RPMI7951 (cell line): ENCODE data around the gene FMNL2. TPM values are rescaled to one million over a fixed set of nuclear protein-coding genes. Genes with fewer than 3 reads are reported as not detected.
A peak's percentile ranks its signal among the peaks of the same experiment; 100 is the strongest.
"Not testable (repeated sequence)": the region's sequence is repeated elsewhere in the genome, so short reads cannot be mapped to it uniquely, and the experiment has no call there.

Experiments used
- DNase-seq: peaks from one replicate; pipeline ENCODE4 v3.0.0-alpha.2; 2012; ENCODE audit warnings: low read depth
- total RNA-seq: library from RNA; depleted of rRNA; stranded (reverse); fragments of >200 nt; shearing (Covaris generic); gene quantifications from 2 replicates; pipeline ENCODE4 v1.2.3, GENCODE V29; 2014

FMNL2 gene
- total RNA-seq, 1 experiment from 2014 or later, result 51.7 TPM

GRCh38 chr2:152468899-152469692 lies 134.1 kb downstream of the FMNL2 start:
- peak; percentile 74 for DNase-seq

DNA sequence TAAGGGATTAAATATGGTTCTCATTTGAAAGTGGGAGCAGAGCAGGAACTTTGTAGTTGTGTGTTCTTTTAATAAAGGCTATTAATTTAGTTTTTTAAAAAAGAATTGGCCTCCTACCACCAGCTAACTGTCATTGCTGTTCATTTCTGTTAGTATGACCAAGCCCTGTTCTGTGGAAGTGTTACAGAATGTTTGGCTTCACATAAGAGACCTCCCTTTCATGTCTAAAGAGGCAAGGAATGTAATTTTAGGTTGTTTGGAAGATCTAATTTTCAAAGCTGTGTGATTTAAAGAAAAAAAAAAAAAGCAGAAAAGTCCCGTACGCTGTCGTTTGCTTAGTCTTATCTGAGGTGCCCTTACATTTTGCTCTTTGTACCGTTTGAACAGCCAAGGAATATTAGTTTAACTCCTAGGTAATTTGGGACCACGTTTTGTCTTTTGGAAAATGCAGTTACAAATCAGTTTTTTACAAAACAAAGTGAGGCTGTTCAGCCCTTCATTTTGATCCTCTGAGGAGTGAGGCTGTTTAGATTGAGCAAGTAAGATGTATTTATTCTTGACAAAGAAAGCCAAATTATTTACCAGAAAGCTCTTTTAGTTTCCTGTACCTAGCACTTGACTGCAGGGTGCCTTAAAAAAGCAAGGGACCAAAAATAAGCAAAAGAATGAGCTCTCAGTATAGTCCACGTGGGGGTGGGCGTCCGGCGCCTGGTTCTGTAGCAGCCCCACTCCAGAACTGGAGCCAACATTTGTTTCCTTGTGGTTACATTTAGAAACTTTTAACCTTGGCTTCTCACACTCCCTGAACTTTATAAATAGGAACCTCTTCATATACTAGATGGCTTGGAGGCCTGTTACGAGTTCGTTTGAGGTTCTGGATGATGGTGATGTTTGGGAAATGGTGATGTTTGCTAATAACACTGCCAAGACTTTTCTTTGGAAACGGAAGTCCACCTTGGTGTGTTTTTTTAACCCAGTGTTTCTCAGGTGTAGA lies 136.2 kb downstream of the FMNL2 start:
- DNase-seq, result no peak

DNA sequence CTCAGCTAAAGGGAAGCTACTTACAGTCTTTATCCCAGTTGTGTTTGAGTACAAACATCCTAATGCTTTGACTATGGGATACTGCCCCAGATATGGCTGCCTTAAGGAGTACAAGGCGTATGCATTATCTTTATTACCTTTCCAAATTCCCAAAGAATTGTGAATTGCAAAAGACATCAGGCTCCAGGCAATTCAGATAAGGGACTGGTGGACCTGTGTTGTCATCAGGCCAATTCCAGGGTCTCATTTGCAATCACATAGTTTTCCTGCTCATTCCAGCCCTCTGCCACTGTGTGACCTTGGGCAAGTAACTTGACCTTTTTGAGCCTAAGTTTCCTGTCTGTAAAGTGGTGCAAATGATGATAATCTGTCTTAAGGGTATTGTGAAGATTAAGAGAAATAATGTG lies 137.5 kb downstream of the FMNL2 start:
- no peak for DNase-seq

- no peak for DNase-seq
Measured at GRCh38 chr2:152473151-152473857, 138.3 kb downstream of the FMNL2 start.

- DNase-seq, result not testable (repeated sequence)
Measured at GRCh38 chr2:152474523-152474922, 139.5 kb downstream of the FMNL2 start.

- no peak for DNase-seq
Measured at GRCh38 chr2:152475982-152476381, 141.0 kb downstream of the FMNL2 start.

DNA sequence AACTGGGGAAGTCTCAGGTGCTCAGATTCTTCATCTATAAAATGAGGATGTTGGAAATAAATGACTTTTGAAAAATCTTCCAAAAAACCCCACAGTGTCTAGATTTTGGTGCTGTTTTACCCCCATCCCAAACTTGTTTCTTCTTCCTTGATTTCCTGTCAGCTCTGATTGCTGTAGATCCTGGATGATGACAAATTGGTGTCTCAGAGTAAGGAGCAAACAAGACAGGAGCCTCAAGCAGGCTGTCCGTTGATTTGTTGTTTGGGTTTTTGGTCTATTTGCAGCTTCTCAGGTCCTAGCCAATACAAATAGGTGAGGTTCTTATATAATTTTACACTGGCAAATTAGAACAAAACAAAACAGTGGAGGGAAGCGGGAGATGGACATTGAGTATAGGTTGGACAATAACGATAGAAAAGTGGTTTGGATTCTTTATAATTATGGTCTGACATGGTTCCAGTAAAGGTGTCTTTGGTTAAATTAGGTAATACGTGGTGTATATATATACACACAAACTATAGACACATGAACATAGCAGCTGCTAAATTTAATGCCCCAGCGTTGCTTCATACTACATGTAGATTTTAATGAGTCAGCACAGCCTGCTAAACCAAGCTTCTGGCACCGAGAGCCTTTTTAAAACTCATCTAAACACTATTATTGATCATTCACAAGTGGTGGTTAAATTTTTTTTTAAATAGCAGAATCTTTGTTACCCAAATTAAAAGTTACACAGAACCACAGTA lies 142.5 kb downstream of the FMNL2 start:
- DNase-seq, result peak; percentile 42

- DNase-seq, result no peak
Measured at GRCh38 chr2:152479282-152479681, 144.3 kb downstream of the FMNL2 start.

GRCh38 chr2:152480821-152481399 lies 145.9 kb downstream of the FMNL2 start:
- DNase-seq, result no peak

DNA sequence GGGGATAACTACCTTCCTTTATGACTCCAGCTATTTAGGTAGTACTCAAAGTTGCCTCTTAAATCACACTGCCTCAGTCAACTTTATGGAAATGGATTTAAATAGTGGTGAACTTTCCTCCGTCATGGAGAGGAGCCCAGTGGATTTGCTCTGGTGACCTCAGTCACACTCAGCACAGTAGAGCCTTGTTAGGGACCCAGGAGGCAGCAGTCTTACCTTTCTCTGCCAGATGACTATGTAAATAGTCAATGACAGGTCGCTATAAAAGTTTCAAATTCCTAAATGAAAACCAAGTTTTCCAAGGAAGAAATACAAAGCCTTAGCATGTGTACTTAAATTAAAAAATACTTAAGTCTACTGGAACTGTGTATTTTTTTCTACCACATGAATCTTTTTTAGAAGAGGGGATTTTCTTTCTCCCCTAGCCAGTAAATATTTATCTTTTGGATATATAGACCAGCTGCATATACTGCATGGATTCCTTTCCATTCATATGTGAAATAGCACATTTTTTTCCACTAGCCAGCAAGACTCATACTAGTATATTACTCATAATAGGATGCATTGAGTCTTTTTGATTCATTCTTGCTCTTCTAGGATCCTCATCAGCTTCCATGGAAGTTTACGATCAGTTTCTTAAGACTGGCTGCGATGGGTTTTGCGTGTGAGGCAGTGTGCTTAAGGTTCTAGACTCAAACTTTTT lies 147.1 kb downstream of the FMNL2 start:
- no peak for DNase-seq

DNA sequence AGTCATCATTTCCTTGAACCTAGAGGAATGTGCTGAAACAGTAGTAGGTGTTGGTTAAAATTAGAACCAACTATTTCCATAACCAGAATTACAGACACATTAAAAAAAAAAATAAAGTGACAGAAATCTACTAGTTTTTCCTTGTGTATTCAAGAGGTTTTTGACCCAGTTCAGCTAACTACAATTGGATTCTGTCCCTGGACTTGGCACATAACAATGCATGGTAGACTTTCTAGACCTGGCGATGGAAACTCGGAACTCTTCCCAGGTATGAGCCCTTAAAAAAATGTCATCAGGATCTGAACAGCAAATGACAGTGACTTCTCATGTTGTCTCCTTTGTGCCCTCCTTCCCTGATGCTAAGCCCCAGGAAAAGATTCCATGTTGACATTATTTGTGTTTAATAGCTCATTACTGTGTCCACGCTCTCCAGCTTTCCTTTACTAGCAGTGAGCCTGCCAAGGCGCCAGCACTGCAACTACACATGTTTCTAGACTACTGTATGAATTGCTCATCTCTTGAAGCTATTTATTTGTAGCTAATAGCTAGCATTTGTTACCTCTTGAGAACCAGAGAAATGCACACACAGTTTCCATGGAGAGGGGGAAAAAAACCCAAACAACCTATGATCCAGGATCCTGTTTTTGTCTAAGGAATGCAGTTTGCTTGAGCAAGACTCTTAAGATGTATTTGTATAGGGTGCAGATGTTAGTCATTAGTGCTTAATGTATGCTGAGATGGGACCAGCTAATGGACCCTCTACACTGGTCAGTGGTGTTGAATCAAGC lies 148.5 kb downstream of the FMNL2 start:
- no peak for DNase-seq

DNA sequence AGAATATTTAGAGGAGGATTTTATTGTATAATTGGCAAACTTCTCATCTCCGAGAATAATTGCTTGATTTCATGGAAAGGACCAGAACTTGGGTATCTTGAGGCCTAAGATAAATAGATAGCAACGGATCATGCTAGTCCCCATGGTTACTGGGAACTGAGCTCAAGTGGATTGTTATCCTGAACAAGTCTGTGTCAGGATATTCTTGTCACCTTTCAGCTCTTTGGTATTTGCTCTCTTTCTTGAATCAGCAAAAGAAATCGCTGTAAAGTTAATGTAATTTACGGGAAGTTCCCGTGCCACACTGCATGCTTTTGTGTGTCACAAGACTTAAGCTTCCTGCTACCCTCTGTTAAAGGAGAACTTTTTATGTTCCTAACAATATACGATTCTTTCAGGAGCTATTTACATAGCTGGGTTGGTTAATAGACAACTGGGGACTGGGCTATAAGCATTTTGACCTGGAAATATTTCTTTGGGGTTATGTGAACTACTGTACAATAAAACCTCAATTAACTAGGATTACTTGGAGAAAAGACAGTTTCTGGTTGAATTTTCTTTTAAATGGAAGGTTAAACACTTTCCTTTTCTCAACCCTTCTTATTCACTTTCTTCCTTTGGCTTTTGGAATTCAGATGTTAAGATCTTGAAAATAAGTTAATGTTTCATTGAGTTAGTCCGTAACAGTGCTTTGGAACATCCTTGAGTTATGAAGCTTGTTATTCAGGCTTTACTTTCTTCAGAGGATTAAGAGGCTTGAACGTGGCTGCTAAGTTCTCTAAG lies 151.2 kb downstream of the FMNL2 start:
- no peak for DNase-seq

- no peak for DNase-seq
Measured at GRCh38 chr2:152486737-152487400, 151.9 kb downstream of the FMNL2 start.

- DNase-seq, result no peak
Measured at GRCh38 chr2:152488075-152488474, 153.1 kb downstream of the FMNL2 start.

DNA sequence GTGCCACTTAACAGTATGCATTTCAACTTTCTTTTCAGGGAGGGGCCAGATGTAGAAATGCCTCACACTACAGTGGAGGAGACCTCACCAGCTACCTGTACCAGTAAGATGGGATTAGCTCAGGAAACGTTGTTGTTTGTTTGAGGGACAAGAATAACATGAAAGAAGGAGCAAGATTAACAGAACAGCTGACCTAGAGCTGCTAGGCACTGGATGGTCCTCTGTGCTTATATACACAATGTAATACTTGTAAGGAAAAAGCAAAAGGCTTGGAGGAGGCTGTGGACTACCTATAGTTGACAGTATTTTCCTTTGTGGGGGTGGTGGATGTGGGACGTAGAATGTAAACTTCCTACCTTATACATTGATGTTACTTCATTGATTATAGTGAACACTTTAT lies 154.4 kb downstream of the FMNL2 start:
- DNase-seq, result no peak

DNA sequence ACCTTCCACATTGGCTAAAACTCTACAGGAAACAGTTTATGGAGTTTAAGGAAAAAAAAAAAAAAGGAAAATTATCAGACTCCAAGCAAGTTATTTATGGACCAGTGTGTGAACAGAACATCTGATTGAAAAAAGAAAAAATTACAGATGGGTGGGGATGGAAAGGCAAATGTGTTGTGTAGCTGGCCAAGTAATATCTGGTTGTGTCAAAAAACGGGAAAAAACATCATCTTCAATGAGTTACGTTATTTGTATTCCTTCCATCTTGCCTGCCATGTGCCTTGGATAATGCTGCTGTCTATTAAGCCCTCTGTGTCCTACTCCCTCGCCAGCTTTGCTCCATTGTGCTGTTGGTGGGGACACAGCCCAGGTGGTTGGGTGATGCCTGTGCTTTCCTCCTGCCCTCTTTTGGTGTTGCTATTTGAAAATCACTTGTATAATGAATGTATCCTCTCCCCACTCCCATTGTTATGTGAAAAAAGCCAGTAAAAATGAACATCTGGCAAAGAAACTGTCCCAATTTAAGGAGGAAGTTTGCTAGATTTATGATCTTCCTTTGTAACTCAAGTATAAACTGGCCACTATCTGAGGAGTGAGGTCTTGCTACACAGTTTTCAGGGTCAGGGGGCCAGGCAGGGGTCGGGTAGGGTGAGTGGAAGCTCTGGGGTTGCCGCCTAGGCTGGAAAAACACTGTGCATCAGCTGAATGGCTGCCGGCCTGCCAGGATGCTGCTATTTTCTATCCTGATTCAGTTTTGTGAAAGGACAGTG lies 155.9 kb downstream of the FMNL2 start:
- peak; percentile 37 for DNase-seq

- no peak for DNase-seq
Measured at GRCh38 chr2:152492131-152492530, 157.2 kb downstream of the FMNL2 start.
